Kidney epithelial cell (primary cell): ENCODE measurements around the gene PCYT1A. TPM values are rescaled to one million over a fixed set of nuclear protein-coding genes. Genes with fewer than 3 reads are reported as not detected.

Source experiments
- DNase-seq: peaks from one replicate; pipeline ENCODE4 v3.0.0-alpha.2; 2010; ENCODE audit warnings: low read depth
- H3K27me3 ChIP-seq: 2 replicates; pipeline ENCODE4 v1.6.0; 2011; ENCODE audit warnings: low read length; ENCODE audit not compliant: control insufficient read depth, insufficient read depth
- H3K36me3 ChIP-seq: 2 replicates; pipeline ENCODE4 v1.5.1; 2011; ENCODE audit warnings: low read length; ENCODE audit not compliant: control insufficient read depth, insufficient read depth
- H3K4me3 ChIP-seq: 2 replicates; pipeline ENCODE4 v1.5.1; 2011; ENCODE audit warnings: low read depth, mild to moderate bottlenecking, control low read depth, low read length
- total RNA-seq: library from RNA; depleted of rRNA; stranded (reverse); fragments of >200 nt; gene quantifications from 2 replicates; pipeline ENCODE4 v1.2.3, GENCODE V29; 2015
- TF ChIP-seq, protein P1 (sequence below): IDR thresholded peaks from 2 replicates; pipeline ENCODE4 v1.5.1; 2011; ENCODE audit warnings: mild to moderate bottlenecking, moderate library complexity, low read length, control low read depth, inconsistent platforms; ENCODE audit not compliant: insufficient read depth, poor library complexity, severe bottlenecking

PCYT1A gene
- total RNA-seq, 1 donor from 2014 or later = 62.7 TPM

GRCh38 chr3:196225763-196226364 is 61.7 kb downstream of the PCYT1A start:
- H3K4me3 ChIP-seq = no peak overlapping the region
- peaks cover 6% of the 10 kb centered on the region for H3K27me3 ChIP-seq
- no peaks in the 10 kb centered on the region for H3K36me3 ChIP-seq
- DNase-seq = no peak
- TF ChIP-seq, protein P1, sequence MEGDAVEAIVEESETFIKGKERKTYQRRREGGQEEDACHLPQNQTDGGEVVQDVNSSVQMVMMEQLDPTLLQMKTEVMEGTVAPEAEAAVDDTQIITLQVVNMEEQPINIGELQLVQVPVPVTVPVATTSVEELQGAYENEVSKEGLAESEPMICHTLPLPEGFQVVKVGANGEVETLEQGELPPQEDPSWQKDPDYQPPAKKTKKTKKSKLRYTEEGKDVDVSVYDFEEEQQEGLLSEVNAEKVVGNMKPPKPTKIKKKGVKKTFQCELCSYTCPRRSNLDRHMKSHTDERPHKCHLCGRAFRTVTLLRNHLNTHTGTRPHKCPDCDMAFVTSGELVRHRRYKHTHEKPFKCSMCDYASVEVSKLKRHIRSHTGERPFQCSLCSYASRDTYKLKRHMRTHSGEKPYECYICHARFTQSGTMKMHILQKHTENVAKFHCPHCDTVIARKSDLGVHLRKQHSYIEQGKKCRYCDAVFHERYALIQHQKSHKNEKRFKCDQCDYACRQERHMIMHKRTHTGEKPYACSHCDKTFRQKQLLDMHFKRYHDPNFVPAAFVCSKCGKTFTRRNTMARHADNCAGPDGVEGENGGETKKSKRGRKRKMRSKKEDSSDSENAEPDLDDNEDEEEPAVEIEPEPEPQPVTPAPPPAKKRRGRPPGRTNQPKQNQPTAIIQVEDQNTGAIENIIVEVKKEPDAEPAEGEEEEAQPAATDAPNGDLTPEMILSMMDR = no peak

- H3K36me3 ChIP-seq = no peaks in the 10 kb centered on the region
- TF ChIP-seq, protein P1 = no peak
- no peak overlapping the region for H3K4me3 ChIP-seq
- H3K27me3 ChIP-seq = peaks cover 6% of the 10 kb centered on the region
- DNase-seq = no peak
Measured at GRCh38 chr3:196225086-196225485, 62.4 kb downstream of the PCYT1A start.

GRCh38 chr3:196222876-196223595 is 64.5 kb downstream of the PCYT1A start:
- TF ChIP-seq, protein P1 = no peak
- no peak for DNase-seq
- Histone ChIP-seq H3K36me3 (no peaks in the 10 kb centered on the region), H3K4me3 (no peak overlapping the region), H3K27me3 (peaks cover 12% of the 10 kb centered on the region)

DNA sequence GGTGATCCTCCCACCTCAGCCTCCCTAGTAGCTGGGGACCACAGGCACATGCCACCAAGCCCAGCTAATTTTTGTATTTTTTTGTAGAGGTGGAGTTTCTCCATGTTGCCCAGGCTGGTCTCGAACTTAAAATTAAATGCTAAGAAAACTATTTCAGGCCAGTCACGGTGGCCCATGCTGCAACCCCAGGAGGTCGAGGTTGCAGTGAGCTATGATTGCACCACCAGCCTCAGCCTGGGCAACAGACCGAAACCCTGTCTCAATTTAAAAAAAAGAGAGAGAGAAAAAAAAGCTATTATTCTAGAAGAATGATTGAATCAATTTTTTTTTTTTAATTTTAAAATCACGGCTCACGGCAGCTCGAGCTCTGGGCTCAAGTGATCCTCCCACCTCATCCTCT is 66.5 kb downstream of the PCYT1A start:
- no peak for DNase-seq
- H3K36me3 ChIP-seq = no peaks in the 10 kb centered on the region
- peaks cover 28% of the 10 kb centered on the region for H3K27me3 ChIP-seq
- no peak overlapping the region for H3K4me3 ChIP-seq
- TF ChIP-seq, protein P1 = no peak

- TF ChIP-seq, protein P1 = no peak
- no peak overlapping the region for H3K4me3 ChIP-seq
- H3K27me3 ChIP-seq = peaks cover 30% of the 10 kb centered on the region
- no peak for DNase-seq
- no peaks in the 10 kb centered on the region for H3K36me3 ChIP-seq
Measured at GRCh38 chr3:196220587-196220986, 66.9 kb downstream of the PCYT1A start.
